ENCODE results near the gene KLF7.

Gene KLF7

DNA sequence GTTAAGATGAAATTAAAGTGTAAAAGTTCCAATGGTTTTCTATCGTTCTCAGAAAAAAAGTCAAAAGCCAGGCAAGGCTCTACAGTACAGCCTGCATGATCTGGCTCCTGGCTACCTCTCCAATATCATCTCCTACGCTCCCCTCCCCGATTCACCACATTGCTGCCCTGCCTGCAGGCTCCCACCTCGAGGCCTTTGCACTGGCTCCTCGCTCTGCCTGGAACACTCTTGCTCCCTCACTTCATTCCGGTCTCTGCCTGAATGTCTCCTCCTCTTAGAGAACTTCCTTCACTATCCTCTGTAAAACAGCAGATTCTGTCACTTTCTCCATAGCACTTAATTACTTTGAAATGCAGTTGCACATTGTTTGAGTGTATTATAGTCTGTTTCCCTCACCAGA, 72.5 kb downstream of the KLF7 start:
- no peak for DNase-seq (ENCODE audit: low read depth in 3 of 3)

DNA sequence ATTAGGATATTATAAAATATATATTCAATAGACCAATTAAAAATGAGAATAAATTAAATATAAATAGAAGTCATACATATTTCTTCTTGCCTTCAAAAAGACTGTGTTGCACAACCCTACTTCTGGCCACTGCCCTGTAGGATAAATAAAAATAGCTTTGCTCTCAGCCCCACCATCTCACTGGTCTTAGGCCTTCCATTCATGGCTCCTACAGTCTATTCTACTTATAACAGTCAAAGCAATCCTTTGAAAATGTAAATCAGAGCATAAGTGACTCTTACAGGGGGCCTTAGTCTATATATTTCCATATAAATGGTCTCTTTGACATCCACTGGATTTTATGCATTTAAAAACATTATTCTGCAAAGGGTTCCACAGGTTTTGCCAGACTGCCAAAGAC, 72.9 kb downstream of the KLF7 start:
- DNase-seq (ENCODE audit: low read depth in 3 of 3): no peak

DNA sequence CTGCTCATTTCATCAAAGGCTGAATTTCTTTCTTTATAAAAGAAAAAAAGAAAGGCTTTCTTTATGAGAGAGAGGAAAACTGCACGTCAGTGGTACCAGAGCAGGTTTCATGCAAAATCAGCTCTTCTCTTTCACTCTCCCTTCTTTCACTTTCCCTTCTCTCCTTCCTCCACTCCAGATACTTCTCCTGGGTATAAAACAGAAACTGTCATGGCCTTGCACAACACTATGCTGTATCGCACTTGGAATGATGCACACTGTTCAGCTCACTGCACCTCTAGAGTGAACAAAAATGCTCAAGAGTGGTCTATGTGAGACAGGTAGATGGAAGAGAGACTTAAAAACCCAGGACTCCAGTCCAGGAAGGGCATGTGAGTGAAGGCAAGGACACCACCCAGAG, 73.8 kb downstream of the KLF7 start:
- DNase-seq (ENCODE audit: low read depth in 3 of 3): no peak

DNA sequence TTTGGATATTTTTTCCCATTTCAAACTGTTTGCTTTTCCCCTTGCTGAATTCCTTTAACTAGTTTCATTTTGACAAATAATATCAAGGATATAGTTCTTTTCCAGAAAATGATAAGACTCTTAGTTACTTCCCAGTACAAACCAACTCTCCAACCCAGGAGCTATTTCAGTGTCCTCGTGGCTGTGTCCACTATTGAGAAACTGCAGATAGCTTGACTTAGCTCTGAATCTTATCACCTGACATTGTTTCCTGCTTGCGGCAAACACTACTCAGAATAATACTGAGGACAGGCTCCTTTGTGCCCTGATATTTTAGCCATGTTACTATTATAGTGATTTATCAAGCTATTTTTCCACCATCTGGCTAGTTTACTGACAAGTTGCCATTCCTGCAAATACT, 74.6 kb downstream of the KLF7 start:
- no peak for DNase-seq (ENCODE audit: low read depth in 3 of 3)

DNA sequence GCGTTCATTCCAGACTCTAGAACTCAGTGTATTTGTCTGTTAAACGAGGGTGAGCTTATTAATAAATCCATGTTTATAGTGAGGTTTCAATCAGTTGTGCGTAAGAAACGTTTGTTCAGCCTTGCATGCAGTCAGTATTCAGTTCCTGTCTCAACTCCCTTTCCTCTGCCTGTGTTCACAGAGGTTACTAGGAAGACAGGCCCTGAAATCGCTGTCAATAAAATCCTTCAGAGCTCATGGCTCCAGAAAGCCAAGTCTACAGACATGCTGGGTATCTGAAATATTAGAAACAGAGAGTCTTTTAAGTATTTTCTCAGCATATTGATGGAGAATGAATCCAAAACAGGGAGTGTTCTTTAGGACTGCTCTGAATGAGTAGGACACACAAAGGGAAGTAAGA, 75.4 kb downstream of the KLF7 start:
- DNase-seq (ENCODE audit: low read depth in 3 of 3): no peak

DNA sequence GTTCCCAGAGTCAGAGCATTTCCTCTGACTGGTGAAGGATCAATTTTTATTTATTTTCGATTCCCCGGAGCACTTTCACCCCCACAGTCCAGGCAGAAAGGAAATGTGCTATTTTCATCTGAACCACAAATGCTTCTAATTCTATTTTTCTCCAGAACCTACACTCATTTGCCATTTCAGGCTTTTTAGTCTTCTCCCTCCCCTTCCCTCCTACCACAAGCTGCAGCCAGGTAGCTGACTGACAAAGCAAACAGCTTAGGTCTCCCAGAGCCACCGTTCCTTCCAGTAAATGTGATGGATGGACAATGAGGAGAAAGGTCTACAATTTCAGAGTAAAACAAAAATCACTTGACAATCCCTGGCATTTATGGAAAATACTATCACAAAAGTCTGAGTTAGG, 76.9 kb downstream of the KLF7 start:
- DNase-seq (ENCODE audit: low read depth in 3 of 3): no peak

DNA sequence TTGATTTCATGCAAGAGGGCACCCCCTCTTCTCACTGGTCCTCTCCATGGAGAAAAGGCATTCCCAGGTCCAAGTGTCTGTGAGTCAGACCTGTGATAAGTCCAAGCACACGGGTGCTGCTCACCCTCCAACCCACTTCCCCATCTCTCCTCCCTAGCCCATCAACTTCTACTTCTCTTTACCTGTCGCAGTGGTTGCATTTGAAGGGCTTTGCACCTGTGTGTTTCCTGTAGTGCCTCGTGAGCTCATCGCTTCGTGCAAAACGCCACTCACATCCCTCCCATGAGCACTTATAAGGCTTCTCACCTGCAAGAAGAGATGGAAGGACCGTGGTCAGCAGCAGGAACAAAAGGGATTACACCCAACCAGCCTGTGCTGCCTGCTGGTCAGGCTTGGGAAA, 77.5 kb downstream of the KLF7 start:
- DNase-seq (ENCODE audit: low read depth in 3 of 3): no peak

DNA sequence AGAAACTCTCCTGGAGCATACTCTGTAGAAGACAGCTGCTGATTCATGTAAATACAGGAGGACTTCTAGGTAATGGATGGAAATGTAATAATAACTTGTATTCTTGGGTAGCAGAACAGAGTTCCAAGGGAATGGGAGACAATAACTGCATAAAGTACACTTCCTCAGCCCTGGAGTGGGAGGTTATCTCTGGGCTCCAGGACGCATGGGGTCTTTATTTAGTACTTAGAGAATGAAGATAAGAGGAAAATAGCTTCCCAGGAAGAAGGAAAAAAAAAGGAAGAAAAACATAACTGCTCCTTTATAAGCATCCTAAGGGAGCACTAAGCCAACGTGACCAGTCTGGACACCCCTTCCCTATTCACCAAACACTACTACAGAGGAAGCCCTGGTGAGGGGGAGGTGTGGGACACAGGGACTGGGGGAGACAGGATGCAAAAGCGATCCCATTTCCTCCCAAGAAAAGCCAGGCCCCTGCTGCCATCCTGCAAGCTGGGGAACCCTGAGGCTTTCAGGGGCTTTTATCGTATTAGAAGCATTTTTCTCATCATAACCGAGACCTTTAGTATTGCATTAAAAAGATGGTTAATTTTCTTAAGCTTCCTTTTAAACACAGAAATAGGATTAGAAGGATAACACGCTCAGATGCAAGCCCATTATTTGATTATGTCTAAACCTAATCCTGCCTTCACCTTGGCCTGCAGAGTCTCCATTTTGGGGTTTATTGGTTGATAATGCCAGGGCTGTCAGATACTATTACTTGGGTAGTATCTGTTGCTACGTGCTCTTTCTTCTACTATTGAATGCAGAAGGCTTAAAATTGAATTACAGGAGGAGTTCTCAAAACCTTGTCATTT, 78.5 kb downstream of the KLF7 start:
- no peak for DNase-seq (ENCODE audit: low read depth in 3 of 3)

DNA sequence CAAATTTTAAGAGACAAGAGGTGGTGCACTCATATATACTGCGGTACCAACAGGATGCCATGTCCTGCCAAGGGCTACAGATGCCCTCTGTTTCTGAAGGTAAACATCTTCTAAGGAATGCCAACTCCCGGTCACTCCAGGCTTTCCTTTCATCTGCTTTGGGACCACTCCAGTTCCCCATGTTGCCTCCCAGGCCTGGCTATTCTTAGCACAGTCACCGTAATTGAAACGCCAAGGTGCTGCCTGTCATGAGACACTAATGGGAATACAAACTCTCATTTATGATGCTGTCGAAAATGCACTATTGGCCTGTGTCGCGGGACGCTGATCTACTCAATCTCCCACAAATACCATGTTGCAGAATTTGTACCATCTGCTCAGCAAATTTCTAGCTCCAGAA, 79.6 kb downstream of the KLF7 start:
- DNase-seq (ENCODE audit: low read depth in 3 of 3): no peak

DNA sequence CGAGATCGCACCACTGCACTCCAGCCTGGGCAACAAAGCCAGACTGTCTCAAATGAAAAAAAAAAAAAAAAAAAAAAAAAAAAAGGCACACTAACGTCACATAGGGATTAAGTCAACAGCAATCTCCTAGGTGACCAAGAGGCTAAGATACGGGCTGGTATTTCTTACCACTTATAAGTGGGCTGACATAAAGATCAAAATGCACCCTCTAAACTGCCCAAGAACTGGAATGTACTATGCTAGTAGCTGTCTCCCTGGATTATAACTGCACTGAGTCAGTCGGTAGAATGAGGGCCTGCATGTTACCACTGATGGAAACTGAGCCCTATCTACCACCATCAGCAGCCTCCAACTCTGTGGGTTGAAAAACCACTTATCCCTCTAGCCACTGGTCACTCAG, 80.6 kb downstream of the KLF7 start:
- no peak for DNase-seq (ENCODE audit: low read depth in 3 of 3)

DNA sequence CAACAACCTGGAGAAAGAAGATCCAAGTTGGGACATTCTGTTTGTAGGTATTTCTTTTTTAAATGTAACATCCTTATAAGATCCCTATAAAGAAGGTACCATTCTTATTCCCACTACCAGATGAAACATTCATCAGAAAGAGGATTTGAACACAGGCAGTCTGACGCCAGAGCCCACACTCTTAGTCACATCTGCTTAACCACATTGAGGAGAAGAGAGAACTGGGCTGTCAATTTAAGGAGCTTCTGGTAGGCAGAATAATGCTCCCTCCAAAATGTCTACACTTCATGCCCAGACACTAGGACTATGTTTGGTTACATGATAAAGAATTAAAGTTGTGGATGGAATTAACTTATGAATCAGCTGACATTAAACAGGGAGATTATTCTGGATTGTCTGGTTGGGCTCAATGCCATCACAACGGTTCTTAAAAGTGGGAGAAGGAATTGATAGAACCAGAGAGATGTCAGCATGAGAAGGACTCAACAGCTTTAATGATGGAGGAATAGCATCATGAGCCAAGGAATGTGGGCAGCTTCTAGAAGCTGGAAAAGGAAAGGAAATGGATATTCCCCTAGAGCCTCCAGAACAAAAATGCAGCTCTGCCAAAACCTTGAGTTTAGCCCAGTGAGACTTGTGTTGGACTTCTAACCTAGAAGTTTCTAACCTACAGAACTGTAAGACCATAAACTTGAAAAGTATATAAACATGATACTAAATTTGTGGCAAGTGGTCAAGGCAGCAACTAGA, 82.2 kb downstream of the KLF7 start:
- no peak for DNase-seq (ENCODE audit: low read depth in 3 of 3)

DNA sequence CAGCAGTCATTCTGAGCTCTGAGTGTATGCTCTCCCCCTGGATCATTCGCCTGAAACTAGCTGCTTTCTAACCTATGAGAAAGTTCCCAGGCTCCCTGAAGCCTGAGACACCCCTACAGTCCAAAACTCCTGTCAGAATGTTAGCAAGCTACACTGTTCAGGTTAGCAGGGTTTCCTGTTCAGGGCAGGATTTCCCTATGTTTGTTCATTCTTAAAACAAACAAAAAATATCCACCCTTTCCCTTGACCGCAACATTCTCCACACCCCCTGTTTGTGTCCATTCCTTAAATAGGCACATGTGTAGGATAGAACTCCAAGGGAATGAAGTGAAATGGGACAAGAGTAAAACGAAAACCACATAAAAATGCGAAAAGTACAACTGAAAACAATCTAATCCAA, 83.1 kb downstream of the KLF7 start:
- DNase-seq (ENCODE audit: low read depth in 3 of 3): no peak

DNA sequence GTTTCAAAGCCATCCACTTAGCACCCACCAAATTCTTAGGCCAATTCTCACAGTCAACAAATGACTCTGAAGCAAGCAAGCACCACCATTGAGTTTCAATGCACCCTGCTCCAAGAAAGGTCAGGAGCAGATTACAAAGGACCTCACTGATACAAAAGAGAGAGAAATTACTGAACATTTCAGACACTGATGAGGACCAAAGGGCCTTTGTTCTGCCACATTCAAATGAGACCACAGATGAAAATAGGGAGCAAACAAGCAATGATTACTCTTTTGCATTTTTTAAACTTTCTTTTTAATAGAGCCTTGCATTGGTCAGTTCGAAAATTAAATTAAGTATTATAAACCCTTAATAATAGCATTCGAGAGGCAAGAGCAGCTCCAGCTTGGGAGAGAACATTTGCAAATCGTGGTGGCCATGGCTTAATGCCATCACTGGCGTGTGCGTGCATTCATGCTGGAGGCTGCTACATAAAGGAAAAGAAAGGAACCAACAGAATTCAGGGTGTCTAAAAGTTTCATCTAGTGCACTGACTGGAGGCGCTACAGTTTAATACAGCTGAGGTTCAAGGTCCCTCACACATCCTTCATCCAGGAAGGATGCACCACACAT, 87.5 kb downstream of the KLF7 start:
- DNase-seq (ENCODE audit: low read depth in 3 of 3): no peak

DNA sequence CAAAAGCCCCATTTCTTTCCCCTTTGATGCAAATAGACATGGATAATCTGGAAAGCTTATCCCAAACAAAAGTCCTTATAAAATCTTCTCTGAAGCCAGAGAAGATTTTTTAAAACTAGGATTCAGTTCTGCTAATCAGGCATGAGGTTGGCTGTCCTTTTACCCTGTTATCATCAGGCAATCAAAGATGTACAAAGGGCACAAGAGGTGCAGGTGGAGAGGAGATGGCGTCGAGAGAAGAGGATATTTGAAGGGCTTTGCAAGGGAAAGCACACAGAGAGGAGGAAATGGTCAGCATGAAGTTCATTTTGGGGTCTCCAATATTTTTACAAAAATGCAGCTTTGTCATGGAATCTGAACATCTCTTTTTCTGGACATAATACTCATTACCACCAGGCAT, 88.5 kb downstream of the KLF7 start:
- DNase-seq (ENCODE audit: low read depth in 3 of 3): no peak

DNA sequence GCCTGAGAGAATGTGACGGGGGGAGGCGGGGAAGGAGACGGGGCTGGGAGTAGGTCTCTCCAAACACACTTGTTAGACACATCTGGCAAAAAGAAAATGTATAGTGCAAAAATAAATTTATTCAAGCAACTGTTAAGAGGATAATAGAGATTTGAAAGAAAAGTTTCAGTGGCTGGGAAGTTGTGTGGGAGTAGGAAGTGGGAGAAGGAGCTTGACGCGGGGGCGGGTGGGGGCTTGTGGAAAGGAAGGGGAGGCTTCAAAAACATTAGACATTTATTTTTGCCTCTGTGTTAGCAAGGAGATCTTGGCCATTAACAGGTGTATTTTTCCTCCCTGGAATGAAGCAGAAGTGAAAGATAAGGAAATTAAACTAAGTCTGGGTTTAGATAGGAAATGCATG, 90.3 kb downstream of the KLF7 start:
- DNase-seq (ENCODE audit: low read depth in 3 of 3): no peak

DNA sequence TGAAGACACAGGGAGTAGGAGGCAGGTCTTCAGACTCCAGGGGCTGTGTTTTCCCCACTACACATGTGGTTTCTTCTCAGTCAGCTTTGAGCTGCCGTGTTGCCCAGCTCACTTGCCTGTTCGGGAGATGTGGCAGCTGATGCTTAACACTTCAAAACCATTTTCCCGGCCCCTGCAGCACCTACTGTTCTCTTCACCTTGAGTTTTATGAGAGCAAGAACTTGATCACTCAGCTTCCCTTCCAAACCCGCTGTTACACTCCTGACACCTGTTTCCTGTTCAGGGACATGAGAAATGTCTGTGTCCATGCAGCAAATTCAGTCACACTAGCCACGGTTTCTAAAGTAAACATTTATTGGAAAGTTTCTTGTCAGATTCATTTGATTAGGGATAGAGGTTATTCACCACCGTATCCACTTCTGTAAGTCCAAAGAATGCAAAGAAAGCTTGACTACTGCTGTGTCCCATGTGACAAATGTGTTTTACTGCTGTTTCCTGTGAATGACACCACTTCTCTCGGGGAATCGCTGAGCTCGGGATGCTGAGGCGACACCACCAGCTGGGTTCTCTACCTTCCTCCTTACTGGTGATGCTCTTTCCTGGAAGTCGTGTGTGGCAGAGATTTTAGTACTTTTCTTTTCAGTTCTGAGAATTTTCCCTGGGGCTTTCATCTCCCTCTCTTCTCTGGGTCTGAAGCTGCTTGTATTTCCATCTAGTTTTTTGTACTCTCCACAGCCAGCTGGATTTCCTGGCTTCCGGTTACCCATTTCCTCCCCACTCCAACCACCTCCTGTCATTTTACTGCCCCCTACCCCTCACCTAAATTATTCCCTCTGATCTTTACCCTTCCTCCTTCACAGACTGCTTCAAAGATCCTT, 91.7 kb downstream of the KLF7 start:
- peak in 1 of 3 donors; percentile 21 for DNase-seq (ENCODE audit: low read depth in 3 of 3)

DNA sequence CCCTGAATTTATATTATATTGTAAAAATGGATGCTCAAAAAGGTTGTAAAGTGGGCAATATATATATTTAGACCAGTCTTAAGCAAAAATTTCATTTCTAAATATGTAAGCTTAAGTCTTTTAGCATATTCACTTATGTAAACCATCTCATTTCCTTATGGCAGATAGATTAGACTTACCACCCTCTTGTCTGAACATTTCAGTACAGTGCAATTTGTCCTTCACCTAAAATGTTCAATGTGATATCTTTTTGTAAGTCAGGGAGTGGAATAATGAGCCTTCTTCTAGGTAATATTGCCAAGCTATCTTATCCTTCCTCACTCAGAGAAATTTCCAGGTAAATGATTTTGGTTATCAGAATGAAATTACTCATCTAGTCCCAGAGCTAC, 92.3 kb downstream of the KLF7 start:
- no peak for DNase-seq (ENCODE audit: low read depth in 3 of 3)

DNA sequence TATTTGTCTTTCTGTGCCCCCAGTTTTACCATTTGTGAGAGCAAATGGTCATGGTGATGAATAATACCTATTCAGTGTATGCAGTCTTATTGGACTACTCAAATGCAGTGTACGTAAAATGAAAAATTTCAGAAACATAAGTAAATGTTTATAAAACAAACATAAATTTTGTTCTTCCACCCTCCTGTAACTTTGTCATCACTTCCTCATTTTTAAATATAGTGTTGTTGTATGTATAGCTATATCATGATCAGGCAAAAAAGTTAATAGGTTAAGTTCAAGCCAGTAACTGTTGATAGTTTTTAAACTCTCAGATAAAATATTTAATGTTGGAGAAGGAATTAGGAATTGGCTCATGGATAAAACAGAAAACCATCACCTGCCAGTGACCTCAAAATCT, 93.2 kb downstream of the KLF7 start:
- DNase-seq (ENCODE audit: low read depth in 3 of 3): no peak

DNA sequence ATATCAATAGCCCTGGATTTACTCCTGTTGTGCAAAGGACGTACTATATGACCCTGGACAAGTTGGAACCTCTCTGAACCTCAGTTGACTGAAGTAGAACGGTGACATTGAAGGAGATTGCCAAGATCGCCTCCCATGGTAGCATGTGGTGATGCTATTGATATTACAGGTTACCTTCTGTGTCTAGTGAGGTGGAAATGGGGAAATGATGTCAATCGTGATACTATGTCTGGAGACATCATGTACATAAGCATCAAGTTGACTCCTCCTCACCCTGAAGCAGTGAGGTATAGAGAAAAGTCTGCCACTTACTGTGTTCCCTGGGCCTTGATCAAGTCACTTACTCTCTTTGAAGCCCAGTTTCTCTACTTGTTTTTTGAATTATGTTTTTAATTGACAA, 93.9 kb downstream of the KLF7 start:
- DNase-seq (ENCODE audit: low read depth in 3 of 3): no peak

DNA sequence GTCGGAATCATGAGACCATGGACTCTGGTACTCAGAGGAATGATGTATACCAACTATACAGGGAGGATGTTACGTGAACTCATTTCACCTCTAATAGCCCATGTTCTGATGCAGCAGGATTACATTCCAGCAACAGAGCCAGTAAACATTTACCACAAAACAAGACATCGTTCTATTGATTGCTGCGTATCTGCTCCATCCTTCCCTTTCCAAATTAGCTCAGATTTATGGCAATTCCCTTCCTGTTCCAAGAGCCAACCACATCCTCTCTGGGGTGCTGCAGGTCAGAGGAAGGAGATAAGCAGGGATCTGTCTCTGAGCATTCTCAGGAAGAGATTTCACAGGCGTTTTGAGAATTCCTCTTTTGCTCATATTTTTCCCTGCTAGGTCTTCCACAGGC, 98.3 kb downstream of the KLF7 start:
- DNase-seq (ENCODE audit: low read depth in 3 of 3): no peak

DNA sequence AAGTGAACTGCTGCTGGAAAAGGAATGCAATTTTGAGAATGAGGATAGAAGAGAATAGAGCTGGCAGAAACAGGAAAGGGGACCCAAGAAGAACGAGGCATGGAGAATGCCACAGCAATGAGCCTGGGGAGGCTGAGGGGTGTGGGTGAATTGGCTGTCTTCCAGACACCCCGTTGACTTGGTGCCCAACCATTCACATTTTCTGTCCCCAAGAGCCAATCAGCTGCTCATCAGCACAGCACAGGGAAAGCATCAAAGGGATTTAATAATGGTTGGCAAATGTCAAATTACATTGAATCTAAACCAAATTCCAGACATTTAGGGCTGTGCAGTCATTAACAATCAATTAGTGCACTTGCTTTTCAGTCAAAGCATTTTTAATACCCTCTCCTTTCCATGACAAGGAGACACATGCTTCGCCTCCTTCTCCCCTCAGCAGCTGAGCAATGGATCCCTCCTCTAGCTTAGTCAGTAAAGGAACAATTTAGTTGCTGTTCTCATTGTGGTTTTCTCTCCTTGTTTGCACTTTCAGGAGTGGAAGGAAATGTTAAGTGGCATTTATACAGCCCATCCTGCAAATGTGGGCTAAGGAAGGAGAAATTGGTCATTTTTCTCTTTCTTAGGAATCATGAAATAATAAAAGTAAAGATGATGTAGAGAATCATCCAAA, 98.8 kb downstream of the KLF7 start:
- no peak for DNase-seq (ENCODE audit: low read depth in 3 of 3)
